Ectodermal cell (in vitro differentiated cells): Measurements from ENCODE around the gene UBQLN4.

Experiments used
- H3K27ac ChIP-seq: 2 replicates; pipeline ENCODE4 v1.7.0; 2013; ENCODE audit warnings: mild to moderate bottlenecking, low read depth, low read length; ENCODE audit not compliant: insufficient read depth, poor library complexity, severe bottlenecking
- H3K27me3 ChIP-seq: 2 replicates; pipeline ENCODE4 v1.7.0; 2013; ENCODE audit warnings: mild to moderate bottlenecking, low read length; ENCODE audit not compliant: insufficient read depth, control insufficient read depth, poor library complexity, severe bottlenecking
- H3K36me3 ChIP-seq: one replicate; pipeline ENCODE4 v1.7.0; 2013; ENCODE audit warnings: low read length; ENCODE audit not compliant: control insufficient read depth, insufficient read depth
- H3K4me1 ChIP-seq: one replicate; pipeline ENCODE4 v1.7.0; 2013; ENCODE audit warnings: low read length; ENCODE audit not compliant: control insufficient read depth, insufficient read depth
- H3K4me3 ChIP-seq: 2 replicates; pipeline ENCODE4 v1.7.0; 2013; ENCODE audit warnings: low read depth, low read length, control low read depth; ENCODE audit not compliant: insufficient read depth
- H3K9me3 ChIP-seq: 2 replicates; pipeline ENCODE4 v1.7.0; 2013; ENCODE audit warnings: mild to moderate bottlenecking, low read length, moderate library complexity; ENCODE audit not compliant: control insufficient read depth
- WGBS, 2 experiments: methylation state at CpG; one replicate each; pipeline ENCODE4 v1.1.7; 2013; ENCODE audit warnings: missing lambda C conversion rate in 2 of 2; 5-methylcytosine and 5-hydroxymethylcytosine counted together

The UBQLN4 gene

GRCh38 chr1:156001662-156002171 is 51.9 kb downstream of the UBQLN4 start:
- Histone ChIP-seq H3K9me3 (no peaks in the 10 kb centered on the region), H3K4me1 (peaks cover 5% of the 10 kb centered on the region), H3K27me3 (no peaks in the 10 kb centered on the region), H3K4me3 (no peak overlapping the region), H3K27ac (no peak overlapping the region), H3K36me3 (no peaks in the 10 kb centered on the region)
- WGBS, 2 experiments, result 90 to 92% methylated on average over 4 of the region's 4 CpGs

- H3K27ac ChIP-seq, result no peak overlapping the region
- peaks cover 5% of the 10 kb centered on the region for H3K4me1 ChIP-seq
- no peaks in the 10 kb centered on the region for H3K27me3 ChIP-seq
- WGBS, 2 experiments, result 92% methylated on average over 10 of the region's 10 CpGs
- H3K4me3 ChIP-seq, result no peak overlapping the region
- no peaks in the 10 kb centered on the region for H3K9me3 ChIP-seq
- H3K36me3 ChIP-seq, result no peaks in the 10 kb centered on the region
These were observed 52.5 kb downstream of the UBQLN4 start for GRCh38 chr1:156001021-156001661.

- no peak overlapping the region for H3K27ac ChIP-seq
- no peak overlapping the region for H3K4me3 ChIP-seq
- H3K9me3 ChIP-seq, result no peaks in the 10 kb centered on the region
- H3K4me1 ChIP-seq, result peaks cover 5% of the 10 kb centered on the region
- no peaks in the 10 kb centered on the region for H3K27me3 ChIP-seq
- no peaks in the 10 kb centered on the region for H3K36me3 ChIP-seq
- 96 to 100% methylated on average over 1 of the region's 1 CpG for WGBS, 2 experiments
These were observed 53.6 kb downstream of the UBQLN4 start for GRCh38 chr1:155999964-156000363.

GRCh38 chr1:155996166-155996565 is 57.4 kb downstream of the UBQLN4 start:
- Histone ChIP-seq H3K27ac (no peak overlapping the region), H3K4me3 (no peak overlapping the region), H3K4me1 (no peaks in the 10 kb centered on the region), H3K36me3 (no peaks in the 10 kb centered on the region), H3K27me3 (no peaks in the 10 kb centered on the region), H3K9me3 (no peaks in the 10 kb centered on the region)
- 75 to 76% methylated on average over 2 of the region's 2 CpGs for WGBS, 2 experiments

GRCh38 chr1:155993595-155993994 is 60.0 kb downstream of the UBQLN4 start:
- no peaks in the 10 kb centered on the region for H3K36me3 ChIP-seq
- no peak overlapping the region for H3K4me3 ChIP-seq
- H3K4me1 ChIP-seq, result no peaks in the 10 kb centered on the region
- 93% methylated on average over 3 of the region's 3 CpGs for WGBS, 2 experiments
- H3K27me3 ChIP-seq, result no peaks in the 10 kb centered on the region
- H3K27ac ChIP-seq, result no peak overlapping the region
- H3K9me3 ChIP-seq, result no peaks in the 10 kb centered on the region

GRCh38 chr1:155990005-155990739 is 63.4 kb downstream of the UBQLN4 start:
- H3K4me1 ChIP-seq, result no peaks in the 10 kb centered on the region
- no peaks in the 10 kb centered on the region for H3K36me3 ChIP-seq
- no peak overlapping the region for H3K27ac ChIP-seq
- no peaks in the 10 kb centered on the region for H3K27me3 ChIP-seq
- no peaks in the 10 kb centered on the region for H3K9me3 ChIP-seq
- 94 to 95% methylated on average over 5 to 6 of the region's 6 CpGs for WGBS, 2 experiments
- no peak overlapping the region for H3K4me3 ChIP-seq

GRCh38 chr1:155989242-155990004 is 64.2 kb downstream of the UBQLN4 start:
- Histone ChIP-seq H3K4me3 (no peak overlapping the region), H3K36me3 (no peaks in the 10 kb centered on the region), H3K27me3 (no peaks in the 10 kb centered on the region), H3K27ac (no peak overlapping the region), H3K4me1 (peaks cover under 1% of the 10 kb centered on the region), H3K9me3 (no peaks in the 10 kb centered on the region)
- 64 to 65% methylated on average over 9 of the region's 9 CpGs for WGBS, 2 experiments
